HG03342 (cell line): Measurements from ENCODE around the gene TMEM273.

ENCODE experiments used
- ATAC-seq: cut with Tn5 transposase; IDR thresholded peaks from one replicate; pipeline ENCODE4 v1.9.1; 2021; ENCODE audit warnings: mild to moderate bottlenecking, moderate library complexity; ENCODE audit not compliant: unreplicated experiment

TMEM273 gene

GRCh38 chr10:49141541-49142332 lies 46.5 kb downstream of the TMEM273 start:
- peak; percentile 52 for ATAC-seq

- ATAC-seq: no peak
Observed at GRCh38 chr10:49140304-49141177, 47.6 kb downstream of the TMEM273 start.

- ATAC-seq: no peak
Observed at GRCh38 chr10:49139846-49140195, 48.4 kb downstream of the TMEM273 start.

GRCh38 chr10:49139028-49139845 lies 49.0 kb downstream of the TMEM273 start:
- no peak for ATAC-seq

GRCh38 chr10:49138361-49138891 lies 49.8 kb downstream of the TMEM273 start:
- no peak for ATAC-seq

GRCh38 chr10:49136525-49136924 lies 51.7 kb downstream of the TMEM273 start:
- no peak for ATAC-seq

GRCh38 chr10:49135575-49136313 lies 52.4 kb downstream of the TMEM273 start:
- peak; percentile 61 for ATAC-seq

GRCh38 chr10:49134327-49134726 lies 53.9 kb downstream of the TMEM273 start:
- no peak for ATAC-seq

- ATAC-seq: no peak
Observed at GRCh38 chr10:49133706-49134248, 54.4 kb downstream of the TMEM273 start, which contains the start of gene FAM170B. FAM170B (minus strand) TSS chr10:49134021; CDS start chr10:49133918, 103 bp downstream.

GRCh38 chr10:49132362-49132737 lies 55.8 kb downstream of the TMEM273 start:
- no peak for ATAC-seq

GRCh38 chr10:49131507-49132361 lies 56.5 kb downstream of the TMEM273 start:
- ATAC-seq: no peak

GRCh38 chr10:49129376-49129775 lies 58.8 kb downstream of the TMEM273 start:
- no peak for ATAC-seq

- no peak for ATAC-seq
Observed at GRCh38 chr10:49128854-49129253, 59.3 kb downstream of the TMEM273 start.

GRCh38 chr10:49123981-49124950 lies 63.9 kb downstream of the TMEM273 start:
- ATAC-seq: no peak

- ATAC-seq: no peak
Observed at GRCh38 chr10:49120911-49121310, 67.3 kb downstream of the TMEM273 start.

- no peak for ATAC-seq
Observed at GRCh38 chr10:49119746-49120145, 68.4 kb downstream of the TMEM273 start.

- ATAC-seq: no peak
Observed at GRCh38 chr10:49118430-49119074, 69.6 kb downstream of the TMEM273 start.
